ENCODE measurements around the gene MINDY4.

GRCh38 chr7:30790356-30790755 is 19.1 kb downstream of the MINDY4 start:
- TF ChIP-seq EZH2phosphoT487 (IDR thresholded peaks at IDR 0.05; ENCODE audit: borderline replicate concordance, low read length) (no peak), CTCF (IDR thresholded peaks at IDR 0.05; ENCODE audit: low read depth, low read length, poor library complexity, severe bottlenecking) (no peak)
